ENCODE data around the gene DNASE1L3.
A peak's percentile ranks its signal among the peaks of the same experiment; 100 is the strongest.
"Not testable (repeated sequence)": the region's sequence is repeated elsewhere in the genome, so short reads cannot be mapped to it uniquely, and the experiment has no call there.

DNASE1L3 gene

GRCh38 chr3:58235970-58236369 lies 25.2 kb upstream of the DNASE1L3 start:
- no peak for DNase-seq

DNA sequence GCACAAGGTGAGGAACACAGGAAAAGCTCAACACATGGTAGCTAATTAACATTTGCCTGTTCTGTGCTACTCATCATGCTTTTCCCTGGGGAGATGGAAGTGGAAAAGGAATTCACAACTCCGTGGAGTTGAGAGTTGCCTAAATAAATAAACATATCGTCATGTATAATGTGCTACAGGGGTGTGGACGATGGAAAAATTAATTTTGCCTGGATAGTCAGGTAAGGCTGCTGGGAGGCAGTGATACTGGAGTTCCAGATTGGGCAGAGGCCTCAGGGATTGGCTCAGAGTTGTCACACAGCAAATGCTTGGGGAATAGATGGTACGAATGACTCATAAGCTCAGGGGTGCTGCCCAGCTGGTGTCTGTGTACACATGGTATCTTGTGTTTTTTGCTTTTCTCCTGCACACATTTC lies 23.8 kb upstream of the DNASE1L3 start:
- no peak for DNase-seq

GRCh38 chr3:58231666-58232065 lies 20.9 kb upstream of the DNASE1L3 start:
- no peak for DNase-seq

DNA sequence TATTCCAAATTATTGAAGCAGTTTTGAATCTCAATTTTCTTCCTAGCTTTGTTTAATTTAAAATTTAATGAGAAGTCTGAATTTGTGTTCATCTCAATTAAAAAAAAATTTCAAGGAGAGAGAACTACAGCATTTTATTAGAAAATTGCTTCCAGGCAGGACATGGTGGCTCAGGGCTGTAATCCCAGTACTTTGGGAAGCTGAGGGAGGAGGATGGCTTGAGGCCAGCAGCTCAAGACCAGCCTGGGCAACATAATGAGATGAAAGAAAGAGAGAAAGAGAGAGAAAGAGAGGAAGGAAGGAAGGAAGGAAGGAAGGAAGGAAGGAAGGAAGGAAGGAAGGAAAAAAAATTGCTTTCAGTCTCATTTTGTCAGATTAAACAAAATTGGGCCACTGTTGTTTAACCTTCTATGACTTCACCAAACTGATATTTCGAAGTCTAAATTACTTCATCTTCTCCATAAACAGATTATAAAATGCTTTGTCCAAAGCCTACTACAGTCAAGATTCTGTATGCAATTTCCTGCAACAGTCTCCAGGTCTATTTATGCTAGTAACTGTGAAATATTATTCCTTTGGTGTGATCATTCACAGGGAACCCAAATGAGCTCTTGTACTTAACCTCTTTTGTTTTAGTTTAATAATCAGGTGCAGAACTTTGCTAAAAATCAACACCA lies 20.2 kb upstream of the DNASE1L3 start:
- DNase-seq, result no peak

GRCh38 chr3:58227933-58228332 lies 17.2 kb upstream of the DNASE1L3 start:
- not testable (repeated sequence) for DNase-seq

- no peak for DNase-seq
These were observed 13.1 kb upstream of the DNASE1L3 start for GRCh38 chr3:58223855-58224254.

GRCh38 chr3:58222161-58222724 lies 11.5 kb upstream of the DNASE1L3 start:
- DNase-seq, result no peak

GRCh38 chr3:58218904-58219303 lies 8.1 kb upstream of the DNASE1L3 start:
- DNase-seq, result no peak

GRCh38 chr3:58217209-58217811 lies 6.5 kb upstream of the DNASE1L3 start:
- peak; percentile 79 for DNase-seq

GRCh38 chr3:58216496-58217195 lies 5.9 kb upstream of the DNASE1L3 start:
- no peak for DNase-seq

DNA sequence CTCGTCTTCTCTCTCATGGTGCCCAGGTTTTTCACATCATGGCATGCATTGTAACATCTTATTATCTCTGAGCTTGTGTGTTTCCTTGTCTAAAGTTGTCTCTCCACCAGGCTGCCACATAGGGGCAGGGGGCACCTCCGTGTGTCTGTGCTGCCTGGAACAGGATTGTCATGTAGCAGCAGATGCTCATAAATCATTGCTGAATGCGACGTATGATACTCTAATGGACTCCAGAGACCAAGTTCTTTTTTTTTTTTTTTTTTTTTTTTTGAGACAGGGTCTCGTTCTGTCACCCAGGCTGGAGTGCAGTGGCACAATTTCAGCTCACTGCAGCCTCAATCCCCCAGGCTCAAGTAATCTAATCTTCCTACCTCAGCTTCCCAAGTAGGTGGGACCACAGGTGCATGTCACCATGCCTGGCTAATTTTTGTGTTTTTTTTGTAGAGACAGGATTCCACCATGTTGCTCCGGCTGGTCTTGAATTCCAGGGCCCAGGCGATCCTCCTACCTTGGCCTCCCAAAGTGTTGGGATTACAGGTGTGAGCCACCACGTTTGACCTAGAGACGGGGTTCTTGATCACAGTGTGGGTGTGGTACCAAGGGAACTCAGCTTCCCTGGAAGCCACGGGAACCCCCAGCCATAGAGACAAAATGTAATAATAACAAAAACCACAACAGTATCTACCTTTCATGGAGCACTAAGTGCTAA lies 4.7 kb upstream of the DNASE1L3 start:
- DNase-seq, result no peak

DNA sequence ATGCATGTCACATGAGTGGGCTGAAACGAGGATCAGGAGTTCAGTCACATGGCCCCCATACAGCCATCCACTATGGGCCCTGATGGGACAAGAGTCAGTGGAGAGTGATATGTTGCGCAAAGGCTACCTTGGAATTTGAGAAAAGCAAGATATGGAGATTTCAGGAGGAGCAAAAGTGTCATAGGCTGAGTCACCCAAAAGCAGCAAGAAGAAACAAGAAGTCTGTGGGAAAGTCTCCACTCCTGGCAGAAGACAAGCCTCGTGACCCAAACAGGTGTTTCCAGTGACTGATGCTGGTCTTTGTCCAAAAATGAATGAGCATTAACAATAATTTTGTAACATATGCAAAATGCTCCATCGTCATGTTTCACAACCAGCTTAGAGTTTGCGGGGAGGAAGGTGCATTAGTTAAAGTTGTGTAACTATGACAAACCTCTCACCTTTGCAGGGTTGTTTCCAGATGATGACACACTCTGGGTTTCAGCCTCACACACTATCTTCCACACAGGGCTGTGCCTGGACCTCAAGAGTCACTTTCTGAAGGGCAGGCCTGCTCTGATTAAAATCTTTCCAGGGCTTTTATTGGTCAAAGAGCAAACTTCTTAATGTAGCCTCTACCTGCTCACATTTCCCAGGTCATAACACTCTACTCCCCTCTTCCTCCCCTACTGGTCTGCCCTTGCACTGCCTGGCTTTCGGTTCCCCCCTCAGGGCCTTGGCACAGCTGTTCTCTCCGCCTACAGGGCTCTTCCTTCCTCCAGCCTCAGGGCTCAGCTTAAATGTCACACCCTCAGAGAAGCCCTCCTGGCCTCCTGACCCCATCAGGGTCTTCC lies 3.9 kb upstream of the DNASE1L3 start:
- DNase-seq, result peak; percentile 13

DNA sequence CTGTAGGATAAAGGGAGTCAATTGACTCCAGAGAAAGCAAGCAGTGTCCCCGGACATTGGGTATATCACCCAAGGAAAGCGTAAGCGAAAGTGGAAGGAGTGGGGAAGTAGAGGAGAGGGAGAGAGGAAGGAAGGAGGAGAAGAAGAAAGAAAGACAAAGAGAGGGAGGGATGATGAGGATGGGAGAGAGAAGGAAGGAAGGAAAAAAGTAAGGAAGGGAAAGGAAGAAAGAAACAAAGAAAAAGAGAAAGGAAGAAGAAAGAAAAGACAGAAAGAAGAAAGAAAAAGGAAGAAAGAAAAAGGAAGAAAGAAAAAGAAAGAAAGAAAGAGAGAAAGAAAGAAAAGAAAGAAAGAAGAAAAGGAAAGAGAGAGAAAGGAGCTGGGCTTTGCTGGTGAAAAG lies 839 bp downstream of the DNASE1L3 start:
- DNase-seq, result no peak

GRCh38 chr3:58207954-58208353 lies 2.8 kb downstream of the DNASE1L3 start:
- no peak for DNase-seq

- DNase-seq, result no peak
These were observed 4.3 kb downstream of the DNASE1L3 start for GRCh38 chr3:58206406-58207011.

GRCh38 chr3:58205981-58206380 lies 4.8 kb downstream of the DNASE1L3 start:
- DNase-seq, result no peak

DNA sequence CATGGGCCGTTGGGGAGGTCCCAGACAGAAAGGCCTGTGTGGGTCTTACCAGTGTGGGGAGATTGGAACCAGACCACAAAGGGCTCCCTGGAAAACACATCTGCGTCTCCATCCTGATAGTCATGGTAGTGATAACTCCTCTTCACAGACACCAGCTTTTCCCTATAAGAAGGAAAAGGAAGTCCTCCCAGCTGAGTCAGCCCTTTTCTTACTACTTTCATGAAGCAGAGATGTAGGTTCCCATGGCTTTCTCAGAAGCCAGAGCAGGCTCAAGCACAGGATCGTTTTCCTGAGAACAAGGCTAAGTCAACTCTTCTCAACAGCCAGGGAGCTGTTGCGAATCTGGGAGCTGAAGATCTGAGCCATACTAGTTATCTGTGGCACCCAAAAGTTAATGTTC lies 6.1 kb downstream of the DNASE1L3 start:
- DNase-seq, result no peak

DNA sequence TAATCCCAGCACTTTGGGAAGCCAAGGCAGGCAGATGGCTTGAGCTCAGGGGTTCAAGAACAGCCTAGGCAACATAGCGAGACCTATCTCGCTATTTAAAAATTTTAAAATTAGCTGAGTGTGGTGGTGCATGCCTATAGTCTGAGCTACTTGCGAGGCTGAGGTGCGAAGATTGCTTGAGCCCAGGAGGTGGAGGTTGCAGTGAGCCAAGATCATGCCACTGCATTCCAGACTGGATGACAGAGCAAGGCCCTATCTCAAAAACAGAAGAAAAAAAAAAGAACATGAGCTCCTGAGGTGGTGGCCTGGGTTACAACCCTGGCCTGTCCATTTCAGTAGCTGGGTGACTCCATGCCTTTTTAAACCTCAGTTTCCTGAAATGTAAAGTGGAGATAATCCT lies 7.2 kb downstream of the DNASE1L3 start:
- no peak for DNase-seq

- peak; percentile 33 for DNase-seq
These were observed 7.8 kb downstream of the DNASE1L3 start for GRCh38 chr3:58202917-58203360.

GRCh38 chr3:58201451-58201850 lies 9.3 kb downstream of the DNASE1L3 start:
- DNase-seq, result not testable (repeated sequence)

DNA sequence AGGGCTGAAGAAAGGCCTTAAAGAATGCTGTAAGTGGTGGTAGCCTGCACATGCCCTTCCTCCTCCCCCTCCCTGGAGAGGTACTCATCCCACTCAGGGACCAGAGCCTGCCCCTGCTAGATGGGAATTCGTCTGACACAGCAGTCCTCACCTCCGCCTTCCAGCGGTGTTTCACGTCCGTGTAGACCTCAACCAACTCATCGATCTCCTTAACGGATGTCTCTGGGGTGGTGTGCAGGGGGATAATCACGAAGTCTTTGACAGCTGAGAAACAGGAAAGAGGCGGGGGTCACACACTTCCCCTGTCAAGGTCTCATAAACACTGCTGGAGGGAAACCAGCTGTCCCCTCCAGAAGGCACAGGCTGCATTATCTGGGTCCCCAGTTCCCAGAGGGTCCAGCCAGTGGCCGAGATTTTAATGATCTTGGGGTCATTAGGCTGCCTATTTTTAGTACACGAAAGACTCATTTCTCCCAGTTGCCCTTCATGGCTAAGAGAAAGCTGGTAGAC lies 9.9 kb downstream of the DNASE1L3 start:
- DNase-seq, result no peak

All from NCI-H82 (cell line).